GM19043 (cell line): ENCODE data around the gene CIBAR2.

Experiments
- ATAC-seq: cut with Tn5 transposase; IDR thresholded peaks from one replicate; pipeline ENCODE4 v1.9.1; 2021; ENCODE audit warnings: low read depth; ENCODE audit not compliant: unreplicated experiment

CIBAR2 gene

GRCh38 chr16:85086347-85087291, 25.7 kb downstream of the CIBAR2 start:
- no peak for ATAC-seq

DNA sequence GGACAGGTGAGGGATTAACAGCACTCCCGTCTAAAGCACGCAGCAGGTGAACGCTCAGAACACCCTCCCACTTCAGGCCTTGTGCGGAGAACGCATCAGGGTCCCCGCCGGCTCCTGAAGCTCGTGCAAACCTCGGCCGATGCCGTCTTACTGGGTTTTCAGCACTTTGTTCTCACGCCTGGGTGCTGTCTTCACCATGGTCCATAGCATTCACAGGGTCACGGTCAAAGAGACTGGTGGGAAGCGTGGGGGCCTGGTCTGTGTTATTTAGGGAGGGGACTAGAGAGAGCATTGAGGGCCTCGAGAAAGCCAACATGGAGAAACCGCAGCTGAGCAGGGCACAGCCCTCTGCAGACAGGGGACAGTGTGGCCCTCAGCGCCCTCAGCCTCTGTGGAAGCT, 26.6 kb downstream of the CIBAR2 start:
- no peak for ATAC-seq

- ATAC-seq, result no peak
These were observed 27.3 kb downstream of the CIBAR2 start for GRCh38 chr16:85084841-85085510.

GRCh38 chr16:85083051-85083639, 29.1 kb downstream of the CIBAR2 start:
- ATAC-seq, result no peak

DNA sequence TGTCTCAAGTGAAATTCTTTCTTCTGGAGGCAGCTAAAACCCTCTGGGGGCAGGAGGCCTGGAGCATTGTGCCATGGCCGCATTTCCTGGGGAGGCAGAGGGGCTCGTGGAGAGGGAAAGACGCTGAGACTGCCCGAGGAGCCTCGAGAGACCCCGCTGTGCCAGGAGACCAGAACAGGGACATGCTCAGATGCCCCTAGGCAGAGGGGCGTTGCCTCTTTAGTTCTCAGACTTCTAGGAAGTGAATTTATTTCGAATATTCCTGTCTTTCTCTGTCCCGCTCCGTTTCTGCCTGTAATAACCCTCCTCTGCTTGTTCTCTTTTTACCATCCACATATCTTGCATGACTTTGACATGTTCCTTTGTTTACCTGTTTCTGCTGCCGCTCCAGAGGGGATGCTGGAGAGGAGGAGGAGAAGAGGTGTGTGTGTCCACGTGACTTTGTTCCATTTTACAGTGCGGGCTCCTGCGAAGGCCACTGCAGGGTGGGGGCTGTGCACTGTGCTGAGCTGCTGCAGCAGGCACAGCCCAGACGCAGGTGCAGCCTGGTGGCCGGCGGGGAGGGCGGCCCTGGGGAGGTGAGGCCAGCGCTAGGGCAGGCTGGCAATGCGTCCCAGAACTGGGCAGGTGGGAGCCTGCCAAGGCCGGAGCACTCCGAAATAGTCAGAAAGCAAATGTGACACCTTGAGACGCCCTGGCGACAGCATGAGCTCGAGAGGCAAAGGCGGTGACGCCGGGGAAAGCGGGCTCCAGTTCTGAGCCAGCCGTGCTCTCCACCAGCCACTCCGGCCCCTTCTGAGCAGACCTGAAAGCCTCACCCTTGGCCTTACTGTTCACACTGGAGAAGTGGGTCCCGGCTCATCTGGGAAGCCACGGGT, 29.9 kb downstream of the CIBAR2 start:
- no peak for ATAC-seq

DNA sequence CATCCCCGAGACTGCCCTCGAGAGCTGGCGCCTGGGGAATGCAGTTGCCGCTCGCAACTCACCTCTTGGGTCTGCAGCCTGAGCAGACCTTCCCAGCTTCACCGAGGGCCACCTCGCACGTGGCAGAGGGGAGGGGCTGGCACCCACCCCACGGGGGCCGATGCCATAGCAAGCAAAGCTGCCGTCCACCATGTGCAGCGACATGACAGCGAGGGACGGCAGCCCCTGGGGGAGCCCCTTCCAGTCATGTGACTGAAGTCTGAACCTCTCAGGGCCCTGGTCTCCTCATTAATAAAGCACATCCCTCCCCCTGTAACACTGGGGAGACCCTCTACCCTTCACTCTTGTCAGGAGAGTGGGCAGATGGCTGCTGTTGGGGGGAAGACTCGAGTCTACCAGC, 30.5 kb downstream of the CIBAR2 start:
- ATAC-seq, result no peak

DNA sequence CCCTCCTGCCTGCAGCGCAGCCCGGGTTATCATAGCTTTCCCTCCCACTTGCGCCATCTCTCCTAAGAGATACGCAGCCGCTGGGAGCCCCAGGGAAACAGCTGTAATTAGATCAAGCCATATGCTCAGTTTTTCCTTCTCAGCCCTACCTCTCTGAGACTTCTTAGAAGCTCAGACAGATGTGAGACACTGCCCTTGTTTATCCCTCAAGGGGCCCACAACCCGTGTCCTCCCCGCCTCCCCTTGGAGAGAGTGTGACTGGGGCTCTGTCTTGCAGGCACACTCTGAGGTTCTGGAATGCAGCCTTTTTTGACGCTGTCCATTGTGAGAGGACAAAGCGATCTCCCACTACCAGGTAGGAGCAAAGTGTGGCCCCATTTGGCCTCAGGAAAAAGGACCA, 31.2 kb downstream of the CIBAR2 start:
- ATAC-seq, result no peak

DNA sequence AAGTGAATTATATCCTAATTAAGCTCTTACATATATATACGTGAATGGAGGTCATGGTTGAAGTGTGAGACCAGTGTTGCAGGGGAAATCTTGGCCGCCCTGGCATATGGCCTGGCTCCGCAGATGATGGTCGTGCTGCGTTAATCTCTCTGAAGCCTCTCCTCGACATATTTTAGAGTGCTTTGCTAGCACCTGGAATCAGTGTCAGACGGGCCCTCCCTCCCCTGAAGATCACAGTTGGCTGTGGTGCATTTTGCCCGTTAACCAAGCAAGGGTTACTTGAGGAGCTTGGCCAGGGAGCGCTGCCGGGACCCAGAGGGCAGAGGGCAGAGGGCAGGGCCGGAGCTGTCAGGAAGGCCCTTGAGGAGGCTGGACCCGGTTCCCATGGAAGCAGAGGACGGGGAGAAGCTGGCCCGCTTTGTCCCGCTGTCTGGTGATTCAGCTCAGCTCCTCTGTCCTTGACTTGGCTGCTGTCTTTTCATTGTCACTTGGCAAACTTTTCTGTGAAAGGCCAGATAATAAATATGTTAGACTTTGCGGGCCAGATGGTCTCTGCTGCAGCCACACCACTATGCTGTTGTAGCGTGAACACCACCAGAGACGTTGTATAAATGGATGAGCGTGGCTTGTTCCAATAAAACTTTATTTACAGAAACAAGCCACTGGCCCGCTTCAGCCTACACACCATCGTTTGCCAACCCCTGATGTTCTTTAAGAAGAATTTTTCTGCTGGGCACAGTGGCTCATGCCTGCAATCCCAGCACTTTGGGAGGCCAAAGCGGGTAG, 32.3 kb downstream of the CIBAR2 start:
- ATAC-seq, result no peak

GRCh38 chr16:85078952-85079351, 33.3 kb downstream of the CIBAR2 start:
- ATAC-seq, result no peak

GRCh38 chr16:85078226-85078625, 34.0 kb downstream of the CIBAR2 start:
- ATAC-seq, result no peak

- ATAC-seq, result no peak
These were observed 34.6 kb downstream of the CIBAR2 start for GRCh38 chr16:85077576-85078125.

- no peak for ATAC-seq
These were observed 35.2 kb downstream of the CIBAR2 start for GRCh38 chr16:85077039-85077438.

DNA sequence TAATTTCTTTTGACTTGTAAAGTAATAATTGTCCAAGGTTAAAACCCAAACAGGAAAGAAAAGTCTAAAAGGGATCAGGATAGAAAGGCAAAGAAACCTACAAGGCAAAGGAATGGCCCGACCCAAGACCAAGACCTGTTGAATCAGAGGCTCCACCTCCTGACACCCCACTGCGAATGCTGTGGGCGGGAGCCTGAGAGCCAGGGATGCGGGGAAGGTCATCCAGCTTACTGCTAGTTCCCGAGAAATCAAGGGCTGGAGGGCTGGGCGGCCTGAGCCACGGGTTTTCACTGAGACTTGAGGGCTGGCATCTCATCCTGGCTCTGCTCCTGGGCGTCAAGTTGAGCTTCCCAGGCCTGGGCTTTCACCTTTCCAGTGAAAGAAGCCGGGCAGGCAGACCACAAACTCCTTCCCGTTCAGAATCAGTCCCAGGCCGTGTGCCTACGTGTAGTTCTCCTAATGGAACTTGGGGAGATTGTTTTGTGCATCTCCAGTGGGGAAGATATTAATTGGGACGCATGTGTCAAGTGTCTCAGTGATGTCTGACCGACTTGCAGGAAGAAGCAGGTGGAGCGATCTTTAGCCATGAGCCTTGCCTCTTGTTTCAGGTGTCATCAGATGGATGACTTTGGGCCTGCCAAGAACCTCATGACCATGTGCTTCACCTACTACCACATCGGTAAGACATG, 36.9 kb downstream of the CIBAR2 start:
- no peak for ATAC-seq

DNA sequence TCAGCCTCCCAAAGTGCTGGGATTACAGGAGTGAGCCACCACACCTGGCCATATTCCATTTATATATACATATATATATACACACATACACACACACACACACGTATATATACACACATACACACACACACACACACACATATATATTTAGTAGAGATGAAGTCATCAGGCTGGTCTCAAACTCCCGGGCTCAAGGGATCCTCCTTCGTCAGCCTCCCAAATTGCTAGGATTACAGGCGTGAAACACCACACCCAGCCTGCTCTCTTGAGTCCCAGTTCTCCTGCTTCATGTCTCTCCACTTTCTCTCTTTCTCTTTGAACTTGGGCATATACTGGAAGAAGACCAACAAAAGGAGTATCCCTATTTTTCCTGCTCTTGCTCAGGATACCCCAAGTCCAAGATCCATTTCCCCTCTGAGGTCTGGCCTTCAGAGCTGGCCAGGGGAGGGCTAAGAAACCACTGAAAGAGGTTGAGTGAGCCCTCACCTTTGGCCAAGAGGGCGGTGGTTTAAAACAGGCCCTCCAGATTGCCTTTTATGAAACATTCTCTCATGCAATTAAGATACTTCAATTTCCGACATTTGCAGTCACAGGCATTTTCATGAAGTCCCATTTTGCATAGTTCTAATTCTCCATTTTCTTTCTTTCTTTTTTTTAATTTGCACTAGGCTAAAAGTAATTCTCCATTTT, 37.9 kb downstream of the CIBAR2 start:
- ATAC-seq, result no peak

- no peak for ATAC-seq
These were observed 39.3 kb downstream of the CIBAR2 start for GRCh38 chr16:85072947-85073346.

DNA sequence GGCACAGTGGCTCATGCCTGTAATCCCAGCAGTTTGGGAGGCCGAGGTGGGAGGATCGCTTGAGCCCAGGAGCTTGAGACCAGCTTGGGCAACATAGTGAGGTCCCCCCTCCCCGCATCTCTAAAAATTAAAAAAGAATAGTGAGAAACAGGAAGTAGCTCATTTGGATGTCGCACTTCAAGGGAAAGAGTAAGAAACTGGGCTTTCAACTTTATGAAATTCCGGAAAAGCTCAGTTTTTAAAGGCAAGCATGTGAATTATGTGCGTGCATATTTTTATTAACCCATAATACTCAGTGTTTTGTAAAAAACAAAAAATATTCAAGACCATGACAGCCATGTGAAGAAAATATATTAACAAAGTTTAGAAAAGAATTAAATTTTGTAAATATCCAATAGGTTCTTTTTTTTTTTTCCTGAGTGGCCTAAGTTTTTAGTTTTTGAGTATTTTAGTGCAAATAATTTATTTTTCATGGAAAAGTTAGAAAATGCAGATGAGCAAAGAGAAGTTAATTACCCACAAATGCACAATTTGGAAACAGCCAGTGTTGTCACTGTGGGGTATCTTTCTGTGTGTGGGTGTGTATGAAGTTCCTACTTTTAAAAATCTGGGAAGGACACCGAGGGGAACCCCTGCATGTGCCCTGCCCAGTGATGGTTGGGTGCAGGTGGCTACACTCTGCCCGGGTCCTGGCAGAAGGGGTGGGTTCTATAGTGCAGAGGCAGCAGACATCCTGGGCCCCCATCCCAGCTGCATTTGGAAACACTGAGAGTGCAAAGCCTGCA, 40.0 kb downstream of the CIBAR2 start:
- no peak for ATAC-seq

GRCh38 chr16:85069171-85069570, 43.1 kb downstream of the CIBAR2 start:
- ATAC-seq, result no peak

DNA sequence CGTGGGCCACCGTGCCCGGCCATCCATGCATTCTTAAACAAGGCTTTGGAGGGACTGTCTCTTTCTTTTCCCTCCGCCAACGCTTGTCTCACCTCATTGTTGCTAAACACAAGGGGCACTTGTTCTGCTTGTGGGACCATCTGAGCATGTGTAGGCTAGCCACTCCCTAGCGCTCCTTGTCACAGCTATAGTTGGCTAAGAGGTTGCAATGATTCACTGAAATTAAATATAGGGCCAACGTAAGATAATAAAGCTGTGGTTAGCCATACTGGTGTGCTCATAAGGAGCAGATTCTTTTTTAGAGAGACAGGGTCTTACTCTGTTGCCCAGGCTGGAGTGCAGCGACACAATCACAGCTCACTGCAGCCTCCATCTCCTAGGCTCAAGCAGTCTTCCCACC, 43.5 kb downstream of the CIBAR2 start:
- ATAC-seq, result no peak
